Activated T-helper 17 cell treated with anti-CD3 and anti-CD28 coated beads, Interleukin-2, amount 50 U/mL, for 72 hours (primary cell): ENCODE measurements around the gene NHEJ1. TPM values are rescaled to one million over a fixed set of nuclear protein-coding genes. Genes with fewer than 3 reads are reported as not detected.

Source experiments
- ATAC-seq: fragments of 150-1000 bp; cut with Tn5 transposase; replicated peaks from 2 replicates; pipeline ENCODE4 v1.10.0; 2021; ENCODE audit warnings: mild to moderate bottlenecking, moderate library complexity
- H3K27ac Mint-ChIP-seq: one replicate; pipeline ENCODE4 v1.8.0; 2022; ENCODE audit warnings: mixed read lengths
- H3K27me3 Mint-ChIP-seq: one replicate; pipeline ENCODE4 v1.8.0; 2022; ENCODE audit warnings: mixed read lengths
- H3K36me3 Mint-ChIP-seq: one replicate; pipeline ENCODE4 v1.8.0; 2022; ENCODE audit warnings: low read depth, mild to moderate bottlenecking, mixed read lengths
- H3K4me1 Mint-ChIP-seq: one replicate; pipeline ENCODE4 v1.8.0; 2022; ENCODE audit warnings: mixed read lengths
- H3K4me3 Mint-ChIP-seq: one replicate; pipeline ENCODE4 v1.8.0; 2022; ENCODE audit warnings: mild to moderate bottlenecking, mixed read lengths
- H3K9me3 Mint-ChIP-seq: one replicate; pipeline ENCODE4 v1.8.0; 2022; ENCODE audit warnings: mixed read lengths
- total RNA-seq, 2 donors: library from RNA; stranded (reverse); gene quantifications; one replicate each; pipeline ENCODE4 v1.2.3, GENCODE V29; 2022

NHEJ1 gene
- total RNA-seq, 2 donors from 2014 or later = 24.1 to 26.6 TPM

DNA sequence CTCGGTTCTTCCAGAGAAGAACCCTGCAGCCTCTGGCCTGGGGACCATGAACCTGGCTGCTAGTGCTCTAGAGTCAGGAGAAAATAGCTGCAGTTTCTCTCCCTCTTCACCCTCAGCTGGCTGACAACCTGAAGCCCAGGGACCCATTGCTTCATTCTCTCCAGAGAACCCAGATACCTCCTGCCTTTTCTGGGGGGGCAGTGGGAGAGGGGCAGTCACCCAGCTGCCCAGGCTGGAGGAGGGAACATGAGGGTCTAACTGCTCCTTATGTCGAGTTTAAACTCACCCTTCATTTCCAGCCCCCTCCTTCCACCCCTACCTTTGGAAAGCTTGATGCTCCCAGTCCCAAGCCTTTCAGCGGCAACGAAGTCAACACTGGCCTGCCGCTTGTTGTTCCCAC, 38.4 kb upstream of the NHEJ1 start:
- Mint-ChIP-seq H3K27ac (no peak overlapping the region), H3K27me3 (peaks cover 5% of the 10 kb centered on the region), H3K4me1 (no peaks in the 10 kb centered on the region), H3K36me3 (no peaks in the 10 kb centered on the region), H3K4me3 (no peak overlapping the region), H3K9me3 (no peaks in the 10 kb centered on the region)
- ATAC-seq = no peak

DNA sequence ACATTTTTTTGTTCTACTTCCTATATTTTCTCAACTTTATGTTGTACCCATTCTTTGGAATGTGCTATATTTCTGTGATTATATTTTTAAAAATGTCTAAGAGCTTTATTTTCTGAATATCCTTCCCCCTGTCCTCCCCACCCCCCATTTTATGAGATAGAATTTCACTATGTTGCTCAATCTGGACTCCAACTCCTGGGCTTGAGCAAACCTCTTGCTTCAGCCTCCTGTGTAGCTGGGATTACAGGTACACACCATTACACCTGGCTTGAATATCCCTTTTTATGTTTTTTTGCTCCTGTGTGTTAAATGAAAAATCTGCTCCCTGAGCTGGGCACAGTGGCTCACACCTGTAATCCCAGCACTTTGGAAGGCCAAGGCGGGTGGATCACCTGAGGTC, 36.8 kb upstream of the NHEJ1 start:
- ATAC-seq = no peak
- peaks cover 5% of the 10 kb centered on the region for H3K27me3 Mint-ChIP-seq
- no peaks in the 10 kb centered on the region for H3K36me3 Mint-ChIP-seq
- H3K9me3 Mint-ChIP-seq = no peaks in the 10 kb centered on the region
- no peak overlapping the region for H3K4me3 Mint-ChIP-seq
- H3K27ac Mint-ChIP-seq = no peak overlapping the region
- H3K4me1 Mint-ChIP-seq = no peaks in the 10 kb centered on the region

DNA sequence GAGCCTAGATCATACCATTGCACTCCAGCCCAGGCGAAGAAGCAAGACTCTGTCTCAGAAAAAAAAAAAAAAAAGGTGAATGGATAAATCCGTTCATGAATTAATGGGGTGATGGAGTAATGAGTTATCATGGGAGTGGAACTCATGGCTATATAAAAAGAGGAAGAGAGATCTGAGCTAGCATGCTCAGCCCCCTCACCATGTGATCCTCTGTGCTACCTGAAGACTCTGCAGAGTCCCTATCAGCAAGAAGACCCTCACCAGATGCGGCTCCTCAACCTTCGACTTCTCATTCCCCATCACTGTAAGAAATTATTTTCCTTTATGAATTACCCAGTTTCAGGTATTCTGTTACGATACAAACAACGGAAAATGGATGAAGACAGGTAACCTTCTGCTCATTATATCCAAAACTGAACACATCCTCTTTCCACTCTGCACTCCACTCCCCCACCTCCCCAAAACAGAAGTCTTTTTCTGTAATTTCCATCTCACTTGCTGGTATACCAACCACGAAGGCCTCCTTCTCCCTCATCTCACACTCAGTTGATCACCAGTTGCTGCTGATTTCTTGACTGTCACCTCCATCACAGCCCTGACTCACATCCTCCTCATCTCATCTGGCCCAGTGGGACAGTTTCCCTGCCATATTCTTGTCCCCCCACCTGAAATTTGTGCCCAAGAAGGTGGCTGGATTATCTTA, 26.3 kb upstream of the NHEJ1 start:
- peak; percentile 94 for ATAC-seq
- no peaks in the 10 kb centered on the region for H3K27me3 Mint-ChIP-seq
- H3K36me3 Mint-ChIP-seq = peaks cover 41% of the 10 kb centered on the region
- peak overlapping the region; percentile 6 for H3K4me3 Mint-ChIP-seq
- H3K27ac Mint-ChIP-seq = peak overlapping the region; percentile 4
- no peaks in the 10 kb centered on the region for H3K9me3 Mint-ChIP-seq
- H3K4me1 Mint-ChIP-seq = peaks cover 18% of the 10 kb centered on the region

DNA sequence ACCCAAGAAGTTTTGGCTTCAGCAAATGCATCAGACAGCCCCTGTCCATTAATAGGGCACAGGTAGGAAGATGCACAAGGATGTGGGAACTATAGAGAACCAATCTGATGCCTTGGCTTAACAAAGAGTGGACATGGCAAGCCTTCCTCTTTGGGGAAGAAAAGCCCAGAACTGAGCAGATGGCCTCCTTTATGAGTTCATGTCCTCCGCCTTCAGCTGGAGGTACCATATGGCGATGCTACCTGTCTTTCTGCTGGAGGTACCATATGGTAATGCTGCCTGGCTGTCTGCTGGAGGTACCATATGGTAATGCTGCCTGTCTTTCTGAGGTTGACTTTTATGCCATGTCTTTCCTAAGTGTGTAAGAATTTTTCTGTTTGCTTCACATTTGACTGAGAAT, 23.5 kb upstream of the NHEJ1 start:
- no peak for ATAC-seq
- Mint-ChIP-seq H3K27ac (peak overlapping the region; percentile 57), H3K4me1 (peaks cover 31% of the 10 kb centered on the region), H3K4me3 (no peak overlapping the region), H3K27me3 (no peaks in the 10 kb centered on the region), H3K9me3 (no peaks in the 10 kb centered on the region), H3K36me3 (peaks cover 68% of the 10 kb centered on the region)

DNA sequence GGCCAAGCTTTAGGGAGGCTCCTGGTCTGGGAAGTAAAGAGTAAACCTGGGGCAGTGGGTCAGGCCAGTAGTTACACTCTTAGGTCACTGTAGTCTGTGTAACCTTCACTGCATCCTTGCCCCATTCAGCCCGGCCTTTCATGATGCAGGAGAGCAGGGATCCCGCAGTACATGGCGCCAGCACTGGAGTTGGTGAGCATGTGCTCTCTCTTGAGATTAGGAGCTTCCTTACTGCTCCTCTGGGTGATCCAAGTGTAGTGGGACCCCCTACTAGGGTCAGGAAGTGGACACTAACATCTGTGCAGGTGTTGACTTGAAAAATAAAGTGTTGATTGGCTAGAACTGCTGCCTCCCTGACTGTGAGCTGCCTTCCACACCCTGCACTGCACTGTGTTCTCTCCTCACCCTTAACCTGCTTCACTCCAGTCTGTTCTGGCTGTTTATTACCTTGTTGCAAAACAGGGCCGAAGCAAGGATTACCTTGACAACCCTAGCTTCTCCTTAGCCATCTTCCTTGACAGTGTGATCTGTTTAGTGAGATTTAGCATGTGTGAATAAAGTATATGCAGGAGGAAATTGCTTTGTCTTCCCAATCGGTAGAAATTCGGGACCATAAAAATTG, 22.6 kb upstream of the NHEJ1 start:
- Mint-ChIP-seq H3K27me3 (no peaks in the 10 kb centered on the region), H3K4me3 (no peak overlapping the region), H3K4me1 (peaks cover 33% of the 10 kb centered on the region), H3K9me3 (no peaks in the 10 kb centered on the region), H3K36me3 (peaks cover 76% of the 10 kb centered on the region), H3K27ac (peak overlapping the region; percentile 57)
- no peak for ATAC-seq

DNA sequence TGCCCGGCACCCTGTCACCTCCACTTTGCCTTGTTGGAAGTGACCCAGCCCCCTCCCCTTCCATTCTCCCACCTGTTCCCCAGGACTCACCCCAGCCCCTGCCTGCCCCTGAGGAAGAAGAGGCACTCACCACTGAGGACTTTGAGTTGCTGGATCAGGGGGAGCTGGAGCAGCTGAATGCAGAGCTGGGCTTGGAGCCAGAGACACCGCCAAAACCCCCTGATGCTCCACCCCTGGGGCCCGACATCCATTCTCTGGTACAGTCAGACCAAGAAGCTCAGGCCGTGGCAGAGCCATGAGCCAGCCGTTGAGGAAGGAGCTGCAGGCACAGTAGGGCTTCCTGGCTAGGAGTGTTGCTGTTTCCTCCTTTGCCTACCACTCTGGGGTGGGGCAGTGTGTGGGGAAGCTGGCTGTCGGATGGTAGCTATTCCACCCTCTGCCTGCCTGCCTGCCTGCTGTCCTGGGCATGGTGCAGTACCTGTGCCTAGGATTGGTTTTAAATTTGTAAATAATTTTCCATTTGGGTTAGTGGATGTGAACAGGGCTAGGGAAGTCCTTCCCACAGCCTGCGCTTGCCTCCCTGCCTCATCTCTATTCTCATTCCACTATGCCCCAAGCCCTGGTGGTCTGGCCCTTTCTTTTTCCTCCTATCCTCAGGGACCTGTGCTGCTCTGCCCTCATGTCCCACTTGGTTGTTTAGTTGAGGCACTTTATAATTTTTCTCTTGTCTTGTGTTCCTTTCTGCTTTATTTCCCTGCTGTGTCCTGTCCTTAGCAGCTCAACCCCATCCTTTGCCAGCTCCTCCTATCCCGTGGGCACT, 21.9 kb upstream of the NHEJ1 start:
- H3K27ac Mint-ChIP-seq = peak overlapping the region; percentile 57
- ATAC-seq = no peak
- H3K36me3 Mint-ChIP-seq = peaks cover 79% of the 10 kb centered on the region
- H3K27me3 Mint-ChIP-seq = no peaks in the 10 kb centered on the region
- no peaks in the 10 kb centered on the region for H3K9me3 Mint-ChIP-seq
- H3K4me1 Mint-ChIP-seq = peaks cover 33% of the 10 kb centered on the region
- H3K4me3 Mint-ChIP-seq = no peak overlapping the region

DNA sequence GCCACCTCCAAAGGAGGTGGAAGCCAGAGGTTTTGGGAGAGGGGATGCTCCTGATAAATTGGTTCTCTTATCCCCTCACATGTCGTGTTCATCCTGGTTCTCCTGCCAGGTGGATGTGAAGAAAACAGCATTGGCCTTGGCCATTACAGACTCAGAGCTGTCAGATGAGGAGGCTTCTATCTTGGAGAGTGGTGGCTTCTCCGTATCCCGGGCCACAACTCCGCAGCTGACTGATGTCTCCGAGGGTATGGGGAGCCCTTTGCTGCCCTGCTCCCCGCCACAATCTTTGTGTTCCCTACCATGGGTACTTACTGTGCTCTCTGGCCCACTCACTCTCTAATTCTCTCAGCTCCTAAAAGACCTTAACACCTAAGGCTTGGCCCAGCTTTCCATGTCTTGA, 20.9 kb upstream of the NHEJ1 start:
- Mint-ChIP-seq H3K36me3 (peaks cover 86% of the 10 kb centered on the region), H3K9me3 (no peaks in the 10 kb centered on the region), H3K4me1 (peaks cover 28% of the 10 kb centered on the region), H3K4me3 (peak overlapping the region; percentile 99), H3K27ac (peak overlapping the region; percentile 58), H3K27me3 (no peaks in the 10 kb centered on the region)
- ATAC-seq = no peak

DNA sequence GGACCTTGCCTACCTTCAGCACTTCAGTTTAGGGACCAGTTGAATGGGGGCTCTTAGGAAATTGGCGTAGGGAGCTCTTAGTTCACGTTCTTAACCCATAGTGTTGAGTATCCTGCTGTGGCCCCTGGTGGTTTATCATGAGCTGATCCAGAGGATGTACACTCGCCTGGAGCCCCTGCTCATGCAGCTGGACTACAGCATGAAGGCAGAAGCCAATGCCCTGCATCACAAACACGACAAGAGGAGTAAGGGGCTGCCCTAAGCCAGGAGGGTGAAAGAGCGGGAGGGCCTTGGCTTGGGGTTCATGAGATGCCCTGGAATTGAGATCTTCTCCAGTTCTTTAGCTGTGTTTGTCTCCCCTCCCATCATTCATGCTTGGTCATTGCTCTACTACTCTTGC, 20.3 kb upstream of the NHEJ1 start:
- H3K36me3 Mint-ChIP-seq = peaks cover 88% of the 10 kb centered on the region
- peaks cover 28% of the 10 kb centered on the region for H3K4me1 Mint-ChIP-seq
- no peak for ATAC-seq
- peak overlapping the region; percentile 99 for H3K4me3 Mint-ChIP-seq
- peak overlapping the region; percentile 58 for H3K27ac Mint-ChIP-seq
- no peaks in the 10 kb centered on the region for H3K9me3 Mint-ChIP-seq
- no peaks in the 10 kb centered on the region for H3K27me3 Mint-ChIP-seq

DNA sequence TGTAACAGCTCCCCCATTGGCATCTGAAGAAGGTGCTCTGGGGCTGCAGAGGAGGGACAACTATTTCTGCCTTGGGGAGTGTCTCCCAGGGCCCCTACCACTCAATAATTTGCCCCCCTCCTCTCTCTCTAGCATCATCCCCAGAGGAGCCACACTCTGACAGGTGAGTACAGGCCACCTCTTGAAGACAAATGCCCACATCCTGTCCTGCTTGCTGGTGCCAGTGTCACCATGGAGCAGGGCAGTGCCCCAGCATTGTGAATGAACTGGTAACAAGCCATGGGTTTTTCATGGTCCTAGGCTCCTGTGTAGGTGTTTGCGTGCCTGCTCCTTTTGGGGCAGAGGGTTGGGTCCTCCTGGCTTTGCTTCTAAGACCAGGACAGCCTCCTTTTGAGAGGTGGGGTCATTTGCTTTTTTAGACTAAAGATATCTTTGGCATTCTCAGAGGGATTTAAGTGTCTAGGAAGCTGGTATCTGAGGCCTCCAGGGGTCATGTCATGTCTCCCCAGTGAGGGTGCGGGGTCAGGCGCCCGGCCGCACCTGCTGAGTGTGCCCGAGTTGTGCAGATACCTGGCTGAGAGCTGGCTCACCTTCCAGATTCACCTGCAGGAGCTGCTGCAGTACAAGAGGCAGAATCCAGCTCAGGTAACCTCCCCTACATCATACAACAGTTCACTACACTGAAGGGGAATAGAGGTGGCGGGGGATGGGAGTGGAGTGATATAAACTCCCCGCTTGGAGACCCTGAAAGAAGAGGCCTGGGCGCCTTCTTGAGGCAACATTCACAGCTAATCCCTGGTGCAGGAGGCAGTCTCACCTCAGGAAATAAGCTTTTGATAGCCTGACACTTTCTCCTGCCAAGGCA, 19.2 kb upstream of the NHEJ1 start:
- Mint-ChIP-seq H3K9me3 (no peaks in the 10 kb centered on the region), H3K36me3 (peaks cover 88% of the 10 kb centered on the region)

DNA sequence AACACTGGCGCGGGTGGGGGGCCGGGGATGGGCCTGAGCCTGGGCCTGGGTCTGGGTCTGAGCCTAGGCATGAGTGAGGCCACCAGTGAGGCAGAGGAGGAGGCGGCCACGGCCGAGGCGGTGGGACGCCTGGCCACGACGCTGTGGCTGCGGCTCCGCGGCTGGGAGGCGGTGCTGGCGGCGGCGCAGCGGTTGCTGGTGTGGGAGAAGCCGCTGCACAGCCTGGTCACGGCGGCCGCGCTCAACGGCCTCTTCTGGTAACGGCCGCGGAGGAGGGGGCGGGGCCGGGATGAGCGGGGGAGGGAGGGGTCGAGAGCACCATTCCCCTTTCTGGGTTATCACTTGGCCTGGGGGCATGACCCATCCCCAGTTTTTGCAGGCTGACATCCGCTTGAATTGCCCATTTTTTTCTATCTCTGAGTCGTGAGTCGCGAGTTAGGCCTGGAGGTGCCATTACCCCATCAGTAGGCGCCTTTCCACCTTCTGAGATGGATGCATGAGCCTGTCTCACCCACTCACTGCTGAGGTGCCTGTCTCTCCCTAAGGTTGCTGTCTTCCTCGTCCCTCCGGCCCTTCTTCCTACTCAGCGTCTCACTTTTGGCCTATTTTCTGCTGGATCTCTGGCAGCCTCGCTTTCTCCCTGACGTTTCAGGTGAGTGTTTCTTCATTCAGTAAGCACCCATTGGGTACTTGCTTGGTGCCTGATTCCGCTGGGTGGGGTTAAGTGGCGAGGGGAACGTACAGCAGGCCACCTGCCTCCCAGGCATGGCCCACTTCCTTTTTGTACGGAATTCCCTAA, 18.0 kb upstream of the NHEJ1 start:
- peak; percentile 12 for ATAC-seq
- peak overlapping the region; percentile 85 for H3K27ac Mint-ChIP-seq
- H3K27me3 Mint-ChIP-seq = no peaks in the 10 kb centered on the region
- H3K36me3 Mint-ChIP-seq = peaks cover 89% of the 10 kb centered on the region
- peaks cover 33% of the 10 kb centered on the region for H3K4me1 Mint-ChIP-seq
- no peaks in the 10 kb centered on the region for H3K9me3 Mint-ChIP-seq
- H3K4me3 Mint-ChIP-seq = peak overlapping the region; percentile 99

More for the DNA sequence above, 19.2 kb upstream of the NHEJ1 start:
- Mint-ChIP-seq H3K4me3 (peak overlapping the region; percentile 99), H3K27me3 (no peaks in the 10 kb centered on the region), H3K4me1 (peaks cover 28% of the 10 kb centered on the region), H3K27ac (no peak overlapping the region)
- ATAC-seq = no peak

DNA sequence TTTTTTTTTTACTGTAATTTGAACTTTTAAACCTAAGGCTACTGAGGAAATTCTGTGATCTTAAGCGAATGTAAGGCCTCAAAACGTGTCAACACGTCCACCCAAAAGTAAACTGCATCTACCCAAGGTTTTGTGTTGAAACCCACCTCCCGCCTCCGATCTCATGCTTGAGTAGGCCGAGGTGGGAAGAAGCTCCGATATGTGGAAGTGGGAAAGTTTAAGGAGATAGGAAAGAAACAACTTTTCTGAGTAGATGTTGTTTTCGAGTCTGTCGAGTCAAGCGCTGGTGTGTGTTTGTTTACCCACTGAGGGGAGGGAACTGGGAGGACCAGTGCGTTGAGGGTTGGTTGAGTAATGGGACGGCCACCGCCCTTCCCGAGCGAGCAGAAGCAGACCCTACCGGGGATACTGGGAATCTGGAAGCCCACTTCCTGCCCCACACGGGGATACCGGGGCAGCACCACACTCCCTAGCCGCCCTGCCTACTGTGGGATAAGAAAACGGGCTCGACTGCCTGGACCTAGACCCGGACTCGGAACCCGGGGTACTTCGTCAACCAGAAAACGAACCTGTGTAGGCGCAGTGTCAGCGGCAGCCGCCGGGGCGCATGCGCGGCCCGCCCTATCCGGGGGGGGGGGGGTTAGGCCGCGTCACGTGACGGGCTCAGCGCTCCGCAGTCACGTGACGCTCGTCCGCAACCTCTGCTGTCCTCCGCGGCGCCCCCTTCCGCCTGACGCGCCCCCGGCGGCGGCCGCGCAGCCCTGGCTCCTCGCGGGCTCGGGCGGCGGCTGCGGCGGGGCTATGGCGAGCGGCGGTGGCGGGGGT, 17.1 kb upstream of the NHEJ1 start, which contains the start of gene RETREG2:
Gene RETREG2 (plus strand): TSS at position 724 of the 825 bp plus-strand sequence. CDS start 78 bp downstream, at position 802.
- Mint-ChIP-seq H3K9me3 (no peaks in the 10 kb centered on the region), H3K4me3 (peak within 1 kb of the TSS; percentile 99), H3K36me3 (peaks cover 89% of the 10 kb centered on the region), H3K4me1 (peaks cover 26% of the 10 kb centered on the region), H3K27me3 (no peaks in the 10 kb centered on the region), H3K27ac (peak within 1 kb of the TSS; percentile 98)
- ATAC-seq = peak; percentile 77

DNA sequence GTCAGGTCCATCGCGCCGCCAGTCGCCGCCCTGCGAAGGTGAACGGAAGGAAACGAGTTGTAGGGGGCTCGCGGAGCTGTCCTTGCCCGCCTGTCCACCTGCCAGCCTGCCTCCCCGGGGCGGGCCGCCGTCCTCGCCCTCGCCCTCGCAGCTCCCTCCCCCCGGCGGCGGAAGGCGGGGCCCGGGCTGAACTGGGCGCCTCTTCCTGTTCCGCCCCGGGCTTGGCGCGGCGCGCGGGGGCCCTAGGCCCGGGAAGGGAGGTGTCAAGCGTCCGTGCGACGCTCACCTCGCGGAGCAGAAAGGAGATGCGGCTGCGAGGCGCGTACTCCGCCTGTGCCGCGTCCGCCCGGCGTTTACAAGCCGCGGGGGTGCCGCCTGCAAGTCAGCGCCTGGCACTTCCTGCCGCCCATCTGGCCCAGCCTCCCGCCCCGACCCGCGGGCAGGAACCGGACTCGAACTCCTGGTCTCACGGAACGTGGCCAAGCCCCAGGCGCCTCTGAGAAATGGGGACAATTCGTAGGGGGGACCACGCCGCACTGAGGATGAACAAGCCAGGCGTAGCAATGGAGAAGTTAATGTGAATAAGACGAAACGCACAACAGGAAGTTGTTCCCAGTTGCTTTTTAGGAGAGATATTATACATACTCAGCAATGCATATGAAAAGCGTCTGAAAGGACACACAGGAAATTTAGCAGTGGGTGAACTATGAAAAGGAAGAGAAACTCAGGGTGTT, 16.4 kb upstream of the NHEJ1 start, which contains the start of gene CNPPD1:
Gene CNPPD1 (minus strand): TSS at position 108 of the 734 bp plus-strand sequence. CDS start 97 bp downstream, at position 11.
- H3K36me3 Mint-ChIP-seq = peaks cover 89% of the 10 kb centered on the region
- H3K4me1 Mint-ChIP-seq = peaks cover 26% of the 10 kb centered on the region
- H3K27ac Mint-ChIP-seq = peak within 1 kb of the TSS; percentile 98
- no peaks in the 10 kb centered on the region for H3K9me3 Mint-ChIP-seq
- H3K27me3 Mint-ChIP-seq = no peaks in the 10 kb centered on the region
- H3K4me3 Mint-ChIP-seq = peak within 1 kb of the TSS; percentile 99
- peak; percentile 80 for ATAC-seq
